ENCODE data around the gene SPRR4. TPM values are rescaled to one million over a fixed set of nuclear protein-coding genes. Genes with fewer than 3 reads are reported as not detected.

SPRR4 gene, protein sequence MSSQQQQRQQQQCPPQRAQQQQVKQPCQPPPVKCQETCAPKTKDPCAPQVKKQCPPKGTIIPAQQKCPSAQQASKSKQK
- polyA plus RNA-seq (2012; rRNA removed) = not detected in 2 replicates
- polyA plus RNA-seq (2012; cell fraction: cytosol; rRNA removed) = not detected in 2 replicates
- polyA plus RNA-seq (2012; cell fraction: nucleus; rRNA removed) = not detected in 2 replicates

DNA sequence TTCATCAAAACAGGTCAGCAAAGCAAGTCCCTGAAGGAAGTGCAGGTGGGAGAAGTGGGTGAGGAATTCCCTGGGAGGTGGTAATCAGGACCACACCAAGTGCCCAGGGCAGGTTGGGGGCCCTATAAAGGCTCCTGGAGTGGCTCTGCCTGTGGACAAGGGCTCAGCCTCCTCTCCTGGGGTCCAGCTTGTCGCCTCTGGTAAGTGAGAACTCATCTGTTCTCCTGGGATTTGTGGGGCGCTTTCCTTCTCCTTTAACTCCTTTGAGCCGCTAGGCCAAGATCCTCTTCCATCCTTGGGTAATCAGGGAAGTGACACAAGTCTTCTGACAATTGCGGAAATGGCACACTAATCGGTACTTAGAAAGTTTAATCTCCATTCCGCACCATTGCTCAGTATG is at the start of gene SPRR4:
Gene SPRR4 (plus strand): TSS at position 154 of the 400 bp plus-strand sequence. CDS start 1,243 bp downstream, outside the sequence.
- H3K27ac ChIP-seq (ENCODE audit: low read depth in 2 of 2, low read length in 1 of 2) = no peak within 1 kb of the TSS
- no peak within 1 kb of the TSS for H3K4me3 ChIP-seq (ENCODE audit: low read depth in 2 of 2, low read length in 1 of 2)
- H3K27me3 ChIP-seq (ENCODE audit: insufficient read depth) = peaks cover 6% of the 10 kb centered on the region; the same call in 1 of the 2 replicates
- 11% methylated on average over 6 of the region's 6 CpGs for WGBS (ENCODE audit: low lambda C conversion rate)
- no peaks in the 10 kb centered on the region for H4K20me1 ChIP-seq (ENCODE audit: insufficient read depth)
- no peak within 1 kb of the TSS for H3K9ac ChIP-seq
- DNase-seq = no peak
- H3K36me3 ChIP-seq (replicated peaks in 1 of 2; ENCODE audit: control insufficient read depth in 1 of 2, insufficient read depth in 2 of 2, low read length in 1 of 2) = no peaks in the 10 kb centered on the region
- no peak within 1 kb of the TSS for H3K4me2 ChIP-seq
- POLR2A ChIA-PET = no interaction called here
- TF ChIP-seq, protein P1, sequence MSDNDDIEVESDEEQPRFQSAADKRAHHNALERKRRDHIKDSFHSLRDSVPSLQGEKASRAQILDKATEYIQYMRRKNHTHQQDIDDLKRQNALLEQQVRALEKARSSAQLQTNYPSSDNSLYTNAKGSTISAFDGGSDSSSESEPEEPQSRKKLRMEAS (IDR thresholded peaks at IDR 0.05; ENCODE audit: low read depth) = no peak
- TF ChIP-seq MEF2A (IDR thresholded peaks at IDR 0.05; ENCODE audit: borderline replicate concordance, low read depth) = no peak
- no peak for TF ChIP-seq EP300 (IDR thresholded peaks at IDR 0.05; ENCODE audit: borderline replicate concordance in 1 of 2, low read depth in 1 of 2, low read length in 1 of 2)
- no peak for TF ChIP-seq ELF1 (IDR thresholded peaks at IDR 0.05)
- no peak for TF ChIP-seq MXI1 (IDR thresholded peaks at IDR 0.05; ENCODE audit: low read depth, low read length)
- TF ChIP-seq, protein P2, sequence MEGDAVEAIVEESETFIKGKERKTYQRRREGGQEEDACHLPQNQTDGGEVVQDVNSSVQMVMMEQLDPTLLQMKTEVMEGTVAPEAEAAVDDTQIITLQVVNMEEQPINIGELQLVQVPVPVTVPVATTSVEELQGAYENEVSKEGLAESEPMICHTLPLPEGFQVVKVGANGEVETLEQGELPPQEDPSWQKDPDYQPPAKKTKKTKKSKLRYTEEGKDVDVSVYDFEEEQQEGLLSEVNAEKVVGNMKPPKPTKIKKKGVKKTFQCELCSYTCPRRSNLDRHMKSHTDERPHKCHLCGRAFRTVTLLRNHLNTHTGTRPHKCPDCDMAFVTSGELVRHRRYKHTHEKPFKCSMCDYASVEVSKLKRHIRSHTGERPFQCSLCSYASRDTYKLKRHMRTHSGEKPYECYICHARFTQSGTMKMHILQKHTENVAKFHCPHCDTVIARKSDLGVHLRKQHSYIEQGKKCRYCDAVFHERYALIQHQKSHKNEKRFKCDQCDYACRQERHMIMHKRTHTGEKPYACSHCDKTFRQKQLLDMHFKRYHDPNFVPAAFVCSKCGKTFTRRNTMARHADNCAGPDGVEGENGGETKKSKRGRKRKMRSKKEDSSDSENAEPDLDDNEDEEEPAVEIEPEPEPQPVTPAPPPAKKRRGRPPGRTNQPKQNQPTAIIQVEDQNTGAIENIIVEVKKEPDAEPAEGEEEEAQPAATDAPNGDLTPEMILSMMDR (IDR thresholded peaks at IDR 0.05) = no peak
- no peaks in the 10 kb centered on the region for H3F3A ChIP-seq (replicated peaks; ENCODE audit: insufficient read depth)
- no peaks in the 10 kb centered on the region for H3K9me3 ChIP-seq
- CTCF ChIA-PET = no interaction called here
- no peaks in the 10 kb centered on the region for H3K4me1 ChIP-seq (ENCODE audit: control insufficient read depth in 1 of 2, insufficient read depth in 2 of 2, low read depth in 1 of 2, low read length in 1 of 2)
- H2AFZ ChIP-seq (ENCODE audit: low read depth) = no peak within 1 kb of the TSS
- no peaks in the 10 kb centered on the region for H3K79me2 ChIP-seq (ENCODE audit: insufficient read depth)
- H3K9me2 ChIP-seq = no peaks in the 10 kb centered on the region

DNA sequence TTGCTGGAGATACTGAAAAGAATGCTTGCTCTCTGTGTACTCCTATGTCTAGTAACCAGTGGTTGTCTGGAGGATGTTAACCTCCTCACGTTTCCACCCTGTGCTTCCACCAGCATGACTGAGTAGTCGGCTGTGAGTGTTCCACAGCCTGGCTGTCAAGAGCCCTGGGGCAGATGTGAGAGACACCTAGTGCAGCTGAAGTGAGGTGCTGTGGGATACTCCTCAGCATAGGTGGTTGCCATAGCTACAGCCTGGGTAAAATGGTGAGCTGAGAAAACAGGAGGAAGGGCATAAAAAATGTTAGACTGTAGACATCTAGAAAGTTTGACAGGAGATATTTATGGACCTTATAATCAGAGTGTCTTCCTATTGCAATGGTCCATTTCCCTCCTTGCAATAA is 46.3 kb upstream of the SPRR4 start:
- H3K36me3 ChIP-seq (replicated peaks in 1 of 2; ENCODE audit: control insufficient read depth in 1 of 2, insufficient read depth in 2 of 2, low read length in 1 of 2) = no peaks in the 10 kb centered on the region
- H3K9me3 ChIP-seq = no peaks in the 10 kb centered on the region
- no peaks in the 10 kb centered on the region for H3F3A ChIP-seq (replicated peaks; ENCODE audit: insufficient read depth)
- no peaks in the 10 kb centered on the region for H3K79me2 ChIP-seq (ENCODE audit: insufficient read depth)
- no peak overlapping the region for H3K4me3 ChIP-seq (ENCODE audit: low read depth in 2 of 2, low read length in 1 of 2)
- no peak overlapping the region for H3K9ac ChIP-seq
- DNase-seq = no peak
- H3K27me3 ChIP-seq (ENCODE audit: insufficient read depth) = no peaks in the 10 kb centered on the region
- 23% methylated on average over 2 of the region's 2 CpGs for WGBS (ENCODE audit: low lambda C conversion rate)
- no peaks in the 10 kb centered on the region for H3K4me1 ChIP-seq (ENCODE audit: control insufficient read depth in 1 of 2, insufficient read depth in 2 of 2, low read depth in 1 of 2, low read length in 1 of 2)
- POLR2A ChIA-PET = no interaction called here
- no peak overlapping the region for H2AFZ ChIP-seq (ENCODE audit: low read depth)
- no peak overlapping the region for H3K27ac ChIP-seq (ENCODE audit: low read depth in 2 of 2, low read length in 1 of 2)
- TF ChIP-seq MXI1 (IDR thresholded peaks at IDR 0.05; ENCODE audit: low read depth, low read length) (no peak), CHD2 (IDR thresholded peaks at IDR 0.05; ENCODE audit: low read length, partially characterized antibody) (no peak), POLR2AphosphoS5 (IDR thresholded peaks at IDR 0.05; ENCODE audit: low read depth, low read length) (no peak)
- TF ChIP-seq, protein P1 (IDR thresholded peaks at IDR 0.05; ENCODE audit: low read depth) = no peak
- H3K9me2 ChIP-seq = no peaks in the 10 kb centered on the region
- H3K4me2 ChIP-seq = no peak overlapping the region
- CTCF ChIA-PET = no interaction called here
- no peaks in the 10 kb centered on the region for H4K20me1 ChIP-seq (ENCODE audit: insufficient read depth)

GRCh38 chr1:152926091-152926490 is 44.4 kb upstream of the SPRR4 start:
- ChIA-PET POLR2A (no interaction called here), CTCF (interaction anchor here (1.7 kb wide), 1 partner anchor 57 kb away, joined by 6 read pairs; no protein-coding TSS in a partner anchor)
- Histone ChIP-seq H3K27me3 (ENCODE audit: insufficient read depth) (no peaks in the 10 kb centered on the region), H3K4me1 (ENCODE audit: control insufficient read depth in 1 of 2, insufficient read depth in 2 of 2, low read depth in 1 of 2, low read length in 1 of 2) (no peaks in the 10 kb centered on the region), H3K4me2 (no peak overlapping the region), H3F3A (replicated peaks; ENCODE audit: insufficient read depth) (no peaks in the 10 kb centered on the region), H4K20me1 (ENCODE audit: insufficient read depth) (no peaks in the 10 kb centered on the region), H3K9me2 (no peaks in the 10 kb centered on the region), H3K36me3 (replicated peaks in 1 of 2; ENCODE audit: control insufficient read depth in 1 of 2, insufficient read depth in 2 of 2, low read length in 1 of 2) (no peaks in the 10 kb centered on the region), H3K27ac (ENCODE audit: low read depth in 2 of 2, low read length in 1 of 2) (no peak overlapping the region), H3K4me3 (ENCODE audit: low read depth in 2 of 2, low read length in 1 of 2) (no peak overlapping the region), H3K9me3 (no peaks in the 10 kb centered on the region), H3K79me2 (ENCODE audit: insufficient read depth) (no peaks in the 10 kb centered on the region), H3K9ac (no peak overlapping the region), H2AFZ (ENCODE audit: low read depth) (0 out of 2 replicates have a peak overlapping the region, but pooled peaks have one; percentile 27)
- 2% methylated on average over 3 of the region's 3 CpGs for WGBS (ENCODE audit: low lambda C conversion rate)
- DNase-seq = no peak
- no peak for TF ChIP-seq RXRA (IDR thresholded peaks at IDR 0.05; ENCODE audit: borderline replicate concordance, low read depth)
- TF ChIP-seq, protein P2 (IDR thresholded peaks at IDR 0.05) = peak; percentile 85
- no peak for TF ChIP-seq IRF3 (IDR thresholded peaks at IDR 0.05; ENCODE audit: low read depth, low read length)
- TF ChIP-seq GABPA (IDR thresholded peaks at IDR 0.05; ENCODE audit: low read depth) = no peak
- TF ChIP-seq RFX5 (IDR thresholded peaks at IDR 0.05; ENCODE audit: low read length) = no peak
- no peak for TF ChIP-seq CHD2 (IDR thresholded peaks at IDR 0.05; ENCODE audit: low read length, partially characterized antibody)

All from SK-N-SH (cell line).